ENCODE measurements around the gene SLC38A9.

The SLC38A9 gene

DNA sequence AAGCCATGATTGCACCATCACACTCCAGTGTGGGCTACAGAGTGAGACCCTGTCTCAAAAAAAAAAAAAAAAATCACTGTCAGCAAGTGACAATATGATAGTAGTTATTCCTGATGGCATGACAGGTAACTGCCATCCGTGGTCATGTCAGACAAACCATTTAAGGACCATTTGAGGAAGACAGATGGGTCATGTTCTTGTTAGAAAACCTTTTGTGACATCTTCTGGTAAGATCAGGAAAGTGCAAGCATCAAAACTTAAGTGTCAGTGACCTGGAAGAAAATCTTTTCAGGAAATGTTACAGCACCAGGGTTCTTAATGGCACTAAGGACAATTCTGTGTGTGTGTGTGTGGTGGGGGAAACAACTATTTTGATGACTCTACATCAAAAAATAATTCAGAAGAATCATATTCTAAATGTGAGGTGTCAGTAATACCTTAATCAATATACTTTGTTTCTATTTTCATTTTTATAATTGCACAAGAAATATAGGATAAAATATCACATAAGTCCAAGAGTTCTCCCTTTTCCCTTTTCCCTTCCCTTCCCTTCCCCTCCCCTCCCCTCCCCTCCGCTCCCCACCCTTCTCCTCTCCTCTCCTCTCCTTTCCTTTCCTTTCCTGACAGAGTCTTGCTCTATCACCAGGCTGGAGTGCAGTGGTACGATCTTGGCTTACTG is 17.8 kb downstream of the SLC38A9 start:
- Histone ChIP-seq H3K23ac (ENCODE audit: low read length) (no peak overlapping the region), H2BK120ac (ENCODE audit: low read depth, low read length) (no peak overlapping the region), H2BK5ac (ENCODE audit: low read length) (no peak overlapping the region), H3K36me3 (ENCODE audit: control insufficient read depth, insufficient read depth, low read length) (no peaks in the 10 kb centered on the region), H3K18ac (ENCODE audit: low read length) (no peak overlapping the region), H3K9ac (ENCODE audit: low read length) (no peak overlapping the region), H3K27me3 (ENCODE audit: insufficient read depth, low read length, poor library complexity) (no peaks in the 10 kb centered on the region), H3K4me2 (ENCODE audit: low read length) (no peak overlapping the region), H3K79me1 (ENCODE audit: low read length) (no peaks in the 10 kb centered on the region), H3K4me3 (ENCODE audit: low read length) (no peak overlapping the region), H3K4ac (ENCODE audit: low read depth, low read length) (no peak overlapping the region), H4K5ac (ENCODE audit: low read length) (no peak overlapping the region), H2AK5ac (ENCODE audit: low read length) (no peak overlapping the region), H3K56ac (ENCODE audit: low read length) (no peak overlapping the region), H3K4me1 (ENCODE audit: control insufficient read depth, low read depth, low read length) (peaks cover 2% of the 10 kb centered on the region), H3K27ac (ENCODE audit: low read depth, low read length) (no peak overlapping the region), H4K8ac (ENCODE audit: low read depth, low read length) (no peak overlapping the region), H2BK15ac (replicated peaks; ENCODE audit: low read depth) (no peak overlapping the region), H3K79me2 (ENCODE audit: control insufficient read depth, insufficient read depth, low read length) (no peaks in the 10 kb centered on the region)
- DNase-seq = peak; percentile 80
- no CpG with 5 or more reads among the region's 3 CpGs for WGBS (ENCODE audit: extremely low coverage, insufficient coverage, low lambda C conversion rate)

DNA sequence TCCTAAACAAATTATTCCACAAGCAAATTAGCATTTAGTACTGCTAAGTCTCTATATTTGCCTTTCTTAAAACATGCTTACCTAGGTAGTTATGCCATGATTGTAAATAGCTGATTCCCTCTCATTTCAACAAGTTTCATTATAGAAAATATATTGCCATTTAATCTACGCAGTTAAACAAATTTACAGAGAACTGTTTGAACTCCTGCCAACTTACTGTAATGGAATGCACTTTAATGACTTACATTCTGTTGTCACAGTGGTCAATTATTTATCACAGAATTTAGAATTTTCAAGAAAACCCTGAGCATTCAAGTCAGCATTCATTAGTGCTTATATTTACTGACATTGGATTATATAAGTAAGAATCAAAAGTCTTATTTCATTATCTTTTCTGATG is 19.6 kb downstream of the SLC38A9 start:
- H3K18ac ChIP-seq (ENCODE audit: low read length) = no peak overlapping the region
- no peak overlapping the region for H4K8ac ChIP-seq (ENCODE audit: low read depth, low read length)
- WGBS (ENCODE audit: extremely low coverage, insufficient coverage, low lambda C conversion rate) = no CpG with 5 or more reads among the region's 1 CpG

GRCh38 chr5:55692106-55692417 is 20.1 kb downstream of the SLC38A9 start:
- Histone ChIP-seq H4K8ac (ENCODE audit: low read depth, low read length) (no peak overlapping the region), H2BK5ac (ENCODE audit: low read length) (no peak overlapping the region), H2BK15ac (replicated peaks; ENCODE audit: low read depth) (no peak overlapping the region), H3K9ac (ENCODE audit: low read length) (no peak overlapping the region), H3K4me3 (ENCODE audit: low read length) (no peak overlapping the region), H3K4ac (ENCODE audit: low read depth, low read length) (no peak overlapping the region), H3K79me1 (ENCODE audit: low read length) (no peaks in the 10 kb centered on the region), H4K5ac (ENCODE audit: low read length) (no peak overlapping the region), H3K56ac (ENCODE audit: low read length) (no peak overlapping the region), H2BK120ac (ENCODE audit: low read depth, low read length) (no peak overlapping the region), H3K23ac (ENCODE audit: low read length) (no peak overlapping the region), H3K27ac (ENCODE audit: low read depth, low read length) (no peak overlapping the region), H3K4me1 (ENCODE audit: control insufficient read depth, low read depth, low read length) (peaks cover 2% of the 10 kb centered on the region), H3K18ac (ENCODE audit: low read length) (no peak overlapping the region), H3K27me3 (ENCODE audit: insufficient read depth, low read length, poor library complexity) (no peaks in the 10 kb centered on the region), H3K4me2 (ENCODE audit: low read length) (no peak overlapping the region), H3K36me3 (ENCODE audit: control insufficient read depth, insufficient read depth, low read length) (no peaks in the 10 kb centered on the region), H2AK5ac (ENCODE audit: low read length) (no peak overlapping the region), H3K79me2 (ENCODE audit: control insufficient read depth, insufficient read depth, low read length) (no peaks in the 10 kb centered on the region)
- DNase-seq = no peak
- no CpG with 5 or more reads among the region's 2 CpGs for WGBS (ENCODE audit: extremely low coverage, insufficient coverage, low lambda C conversion rate)

More for the DNA sequence above, 19.6 kb downstream of the SLC38A9 start:
- Histone ChIP-seq H2BK5ac (ENCODE audit: low read length) (no peak overlapping the region), H3K27me3 (ENCODE audit: insufficient read depth, low read length, poor library complexity) (no peaks in the 10 kb centered on the region), H3K9ac (ENCODE audit: low read length) (no peak overlapping the region), H3K79me1 (ENCODE audit: low read length) (no peaks in the 10 kb centered on the region), H2BK120ac (ENCODE audit: low read depth, low read length) (no peak overlapping the region), H3K4me1 (ENCODE audit: control insufficient read depth, low read depth, low read length) (peaks cover 2% of the 10 kb centered on the region), H3K79me2 (ENCODE audit: control insufficient read depth, insufficient read depth, low read length) (no peaks in the 10 kb centered on the region), H2BK15ac (replicated peaks; ENCODE audit: low read depth) (no peak overlapping the region), H3K56ac (ENCODE audit: low read length) (no peak overlapping the region), H2AK5ac (ENCODE audit: low read length) (no peak overlapping the region), H3K27ac (ENCODE audit: low read depth, low read length) (no peak overlapping the region), H3K4me3 (ENCODE audit: low read length) (no peak overlapping the region), H3K4me2 (ENCODE audit: low read length) (no peak overlapping the region), H3K36me3 (ENCODE audit: control insufficient read depth, insufficient read depth, low read length) (no peaks in the 10 kb centered on the region), H4K5ac (ENCODE audit: low read length) (no peak overlapping the region), H3K23ac (ENCODE audit: low read length) (no peak overlapping the region), H3K4ac (ENCODE audit: low read depth, low read length) (no peak overlapping the region)
- DNase-seq = no peak

DNA sequence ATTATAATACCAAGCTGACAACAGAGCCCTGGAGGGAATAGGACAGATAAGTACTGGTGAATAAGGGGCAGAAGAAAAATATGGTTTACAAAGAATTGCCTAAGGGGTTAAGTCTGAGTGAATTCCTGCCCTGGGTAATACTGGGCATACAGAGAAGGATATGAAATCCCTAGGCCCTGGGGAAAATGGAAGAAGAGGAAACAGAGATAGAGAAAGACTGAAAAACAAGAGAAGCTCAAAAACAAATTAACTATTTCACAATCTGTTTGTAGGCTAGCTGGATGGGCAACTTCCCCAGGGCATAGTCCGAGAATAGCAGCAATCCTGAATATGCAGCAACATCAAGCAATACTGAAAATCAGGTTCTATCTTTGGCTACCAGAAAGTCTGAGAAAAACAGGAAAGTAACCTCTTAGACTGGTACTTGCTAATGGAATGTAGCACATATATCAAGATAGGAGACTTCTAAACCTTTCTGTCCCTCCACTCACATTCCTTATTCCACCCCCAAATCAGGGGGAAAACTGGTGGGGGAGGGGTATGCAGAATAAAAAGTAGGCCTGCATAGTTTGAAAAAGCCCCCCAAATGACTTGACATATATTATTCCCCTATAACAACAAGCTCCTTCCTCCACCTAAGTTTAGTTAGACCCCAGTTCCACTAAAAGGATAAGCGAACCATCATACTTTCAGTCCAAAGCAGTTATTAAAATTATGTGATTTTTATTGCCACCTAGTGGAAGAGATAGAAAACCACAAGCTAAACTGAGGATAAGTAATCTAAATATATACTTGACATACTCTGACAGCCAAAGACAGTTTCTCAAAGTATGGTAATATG is 20.6 kb downstream of the SLC38A9 start:
- Histone ChIP-seq H4K8ac (ENCODE audit: low read depth, low read length) (no peak overlapping the region), H3K9ac (ENCODE audit: low read length) (no peak overlapping the region), H2BK120ac (ENCODE audit: low read depth, low read length) (no peak overlapping the region), H2BK5ac (ENCODE audit: low read length) (peak overlapping the region; percentile 24), H3K4me1 (ENCODE audit: control insufficient read depth, low read depth, low read length) (peaks cover 2% of the 10 kb centered on the region), H4K5ac (ENCODE audit: low read length) (no peak overlapping the region), H3K4me3 (ENCODE audit: low read length) (no peak overlapping the region), H3K36me3 (ENCODE audit: control insufficient read depth, insufficient read depth, low read length) (no peaks in the 10 kb centered on the region), H3K23ac (ENCODE audit: low read length) (no peak overlapping the region), H3K27me3 (ENCODE audit: insufficient read depth, low read length, poor library complexity) (no peaks in the 10 kb centered on the region), H3K4me2 (ENCODE audit: low read length) (no peak overlapping the region), H3K4ac (ENCODE audit: low read depth, low read length) (no peak overlapping the region), H2AK5ac (ENCODE audit: low read length) (no peak overlapping the region), H3K18ac (ENCODE audit: low read length) (peak overlapping the region; percentile 22), H3K79me2 (ENCODE audit: control insufficient read depth, insufficient read depth, low read length) (no peaks in the 10 kb centered on the region), H3K27ac (ENCODE audit: low read depth, low read length) (no peak overlapping the region), H2BK15ac (replicated peaks; ENCODE audit: low read depth) (no peak overlapping the region), H3K79me1 (ENCODE audit: low read length) (no peaks in the 10 kb centered on the region), H3K56ac (ENCODE audit: low read length) (peak overlapping the region; percentile 45)
- DNase-seq = peak; percentile 57
- no CpG with 5 or more reads among the region's 2 CpGs for WGBS (ENCODE audit: extremely low coverage, insufficient coverage, low lambda C conversion rate)

DNA sequence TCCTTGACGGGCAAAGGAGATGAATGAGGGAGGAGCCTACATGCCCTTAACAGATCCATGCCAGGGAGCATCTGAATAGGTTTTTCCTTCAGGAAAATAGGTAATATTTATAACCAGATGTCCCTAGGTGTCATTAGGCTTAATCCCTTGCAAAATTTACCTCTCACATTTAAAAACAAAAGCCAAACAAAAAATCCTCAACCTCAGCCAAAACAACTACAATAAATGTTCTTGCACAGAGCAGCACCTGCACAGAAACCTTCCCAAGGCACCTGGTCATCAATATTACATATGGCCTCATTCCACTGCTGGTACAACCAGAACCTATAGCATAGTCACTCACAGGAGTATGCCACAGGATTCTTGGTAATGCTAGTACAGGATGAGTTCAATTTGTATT is 30.1 kb downstream of the SLC38A9 start:
- Histone ChIP-seq H3K27ac (ENCODE audit: low read depth, low read length) (no peak overlapping the region), H3K9ac (ENCODE audit: low read length) (no peak overlapping the region), H3K79me2 (ENCODE audit: control insufficient read depth, insufficient read depth, low read length) (no peaks in the 10 kb centered on the region), H4K8ac (ENCODE audit: low read depth, low read length) (no peak overlapping the region), H2AK5ac (ENCODE audit: low read length) (no peak overlapping the region), H3K56ac (ENCODE audit: low read length) (no peak overlapping the region), H3K27me3 (ENCODE audit: insufficient read depth, low read length, poor library complexity) (no peaks in the 10 kb centered on the region), H3K4me3 (ENCODE audit: low read length) (no peak overlapping the region), H2BK5ac (ENCODE audit: low read length) (no peak overlapping the region), H3K4me1 (ENCODE audit: control insufficient read depth, low read depth, low read length) (no peaks in the 10 kb centered on the region), H2BK15ac (replicated peaks; ENCODE audit: low read depth) (no peak overlapping the region), H3K18ac (ENCODE audit: low read length) (no peak overlapping the region), H2BK120ac (ENCODE audit: low read depth, low read length) (no peak overlapping the region), H3K79me1 (ENCODE audit: low read length) (no peaks in the 10 kb centered on the region), H3K36me3 (ENCODE audit: control insufficient read depth, insufficient read depth, low read length) (no peaks in the 10 kb centered on the region), H3K4ac (ENCODE audit: low read depth, low read length) (no peak overlapping the region), H3K23ac (ENCODE audit: low read length) (no peak overlapping the region), H4K5ac (ENCODE audit: low read length) (no peak overlapping the region), H3K4me2 (ENCODE audit: low read length) (no peak overlapping the region)
- WGBS (ENCODE audit: extremely low coverage, insufficient coverage, low lambda C conversion rate) = no CpG with 5 or more reads among the region's 1 CpG
- no peak for DNase-seq
